ENCODE measurements around the gene SLC16A9.
"Not testable (repeated sequence)": the region's sequence is repeated elsewhere in the genome, so short reads cannot be mapped to it uniquely, and the experiment has no call there.

SLC16A9 gene

GRCh38 chr10:59709395-59710125 lies at the start of gene SLC16A9:
Gene SLC16A9 (minus strand): TSS chr10:59709850. CDS start chr10:59684291, 25,559 bp downstream.
- no peak for DNase-seq

- no peak for DNase-seq
Observed at GRCh38 chr10:59757966-59758365, 48.3 kb upstream of the SLC16A9 start.

GRCh38 chr10:59754951-59755350 lies 45.3 kb upstream of the SLC16A9 start:
- no peak for DNase-seq

- DNase-seq: no peak
Observed at GRCh38 chr10:59753267-59753666, 43.6 kb upstream of the SLC16A9 start, which contains the start of gene MRLN. Gene MRLN (minus strand): TSS chr10:59753455.

- no peak for DNase-seq
Observed at GRCh38 chr10:59752278-59752940, 42.8 kb upstream of the SLC16A9 start.

- no peak for DNase-seq
Observed at GRCh38 chr10:59750155-59750945, 40.7 kb upstream of the SLC16A9 start.

GRCh38 chr10:59748834-59749233 lies 39.2 kb upstream of the SLC16A9 start:
- DNase-seq: no peak

GRCh38 chr10:59745163-59745650 lies 35.6 kb upstream of the SLC16A9 start:
- DNase-seq: no peak

- not testable (repeated sequence) for DNase-seq
Observed at GRCh38 chr10:59744762-59745161, 35.1 kb upstream of the SLC16A9 start.

- not testable (repeated sequence) for DNase-seq
Observed at GRCh38 chr10:59744156-59744555, 34.5 kb upstream of the SLC16A9 start.

GRCh38 chr10:59741583-59741982 lies 31.9 kb upstream of the SLC16A9 start:
- no peak for DNase-seq

GRCh38 chr10:59741048-59741447 lies 31.4 kb upstream of the SLC16A9 start:
- no peak for DNase-seq

- DNase-seq: no peak
Observed at GRCh38 chr10:59736749-59737148, 27.1 kb upstream of the SLC16A9 start.

GRCh38 chr10:59735296-59735695 lies 25.6 kb upstream of the SLC16A9 start:
- no peak for DNase-seq

GRCh38 chr10:59734014-59734462 lies 24.4 kb upstream of the SLC16A9 start:
- no peak for DNase-seq

GRCh38 chr10:59733321-59734013 lies 23.8 kb upstream of the SLC16A9 start:
- DNase-seq: not testable (repeated sequence)

- not testable (repeated sequence) for DNase-seq
Observed at GRCh38 chr10:59732849-59733248, 23.2 kb upstream of the SLC16A9 start.

GRCh38 chr10:59729167-59729566 lies 19.5 kb upstream of the SLC16A9 start:
- DNase-seq: not testable (repeated sequence)

- no peak for DNase-seq
Observed at GRCh38 chr10:59724098-59724938, 14.7 kb upstream of the SLC16A9 start.

- DNase-seq: no peak
Observed at GRCh38 chr10:59720377-59720776, 10.7 kb upstream of the SLC16A9 start.

GRCh38 chr10:59719374-59719773 lies 9.7 kb upstream of the SLC16A9 start:
- DNase-seq: no peak

GRCh38 chr10:59718257-59718656 lies 8.6 kb upstream of the SLC16A9 start:
- DNase-seq: no peak
